MM.1S (cell line): ENCODE results near the gene MYRIP.

Experiments used
- EZH2 ChIP-seq: fragments of 300-600 bp; sonication (generic); optimal IDR thresholded peaks from 2 replicates; pipeline ENCODE3; 2017; ENCODE audit warnings: low read depth, mild to moderate bottlenecking, antibody characterized with exemption, low read length, mixed read lengths
- TF ChIP-seq, protein P1 (sequence below): fragments of 300-600 bp; sonication (generic); IDR thresholded peaks from 2 replicates; pipeline ENCODE4 v1.5.1; 2016; ENCODE audit warnings: antibody characterized with exemption, low read length, mixed read lengths

DNA sequence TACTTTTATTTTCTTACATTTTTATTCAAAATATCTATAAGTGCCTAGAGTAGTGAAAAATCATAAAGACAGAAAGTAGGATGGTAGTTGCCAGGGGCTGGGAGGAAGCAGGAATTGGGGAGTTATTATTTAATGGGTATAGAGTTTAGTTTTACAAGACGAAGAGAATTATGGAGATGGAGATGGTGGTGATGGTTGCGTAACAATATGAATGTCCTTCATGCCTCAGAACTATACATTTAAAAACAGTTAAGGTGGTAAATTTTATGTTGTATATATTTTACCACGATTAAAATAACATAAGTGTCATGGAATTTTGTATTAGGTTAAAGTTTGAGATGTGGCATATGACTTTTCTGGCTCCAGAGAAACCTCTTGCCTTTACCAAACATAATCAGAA is 171.4 kb downstream of the MYRIP start:
- no peak for TF ChIP-seq EZH2
- TF ChIP-seq, protein P1, sequence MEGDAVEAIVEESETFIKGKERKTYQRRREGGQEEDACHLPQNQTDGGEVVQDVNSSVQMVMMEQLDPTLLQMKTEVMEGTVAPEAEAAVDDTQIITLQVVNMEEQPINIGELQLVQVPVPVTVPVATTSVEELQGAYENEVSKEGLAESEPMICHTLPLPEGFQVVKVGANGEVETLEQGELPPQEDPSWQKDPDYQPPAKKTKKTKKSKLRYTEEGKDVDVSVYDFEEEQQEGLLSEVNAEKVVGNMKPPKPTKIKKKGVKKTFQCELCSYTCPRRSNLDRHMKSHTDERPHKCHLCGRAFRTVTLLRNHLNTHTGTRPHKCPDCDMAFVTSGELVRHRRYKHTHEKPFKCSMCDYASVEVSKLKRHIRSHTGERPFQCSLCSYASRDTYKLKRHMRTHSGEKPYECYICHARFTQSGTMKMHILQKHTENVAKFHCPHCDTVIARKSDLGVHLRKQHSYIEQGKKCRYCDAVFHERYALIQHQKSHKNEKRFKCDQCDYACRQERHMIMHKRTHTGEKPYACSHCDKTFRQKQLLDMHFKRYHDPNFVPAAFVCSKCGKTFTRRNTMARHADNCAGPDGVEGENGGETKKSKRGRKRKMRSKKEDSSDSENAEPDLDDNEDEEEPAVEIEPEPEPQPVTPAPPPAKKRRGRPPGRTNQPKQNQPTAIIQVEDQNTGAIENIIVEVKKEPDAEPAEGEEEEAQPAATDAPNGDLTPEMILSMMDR: no peak
